ENCODE results near the gene PHACTR2.
"Not testable (repeated sequence)": the region's sequence is repeated elsewhere in the genome, so short reads cannot be mapped to it uniquely, and the experiment has no call there.

- TF ChIP-seq CTCF (IDR thresholded peaks at IDR 0.05; ENCODE audit: insufficient read depth, low read depth, low read length); EZH2 (IDR thresholded peaks at IDR 0.05; ENCODE audit: insufficient read depth, low read length): not testable (repeated sequence)
Measured at GRCh38 chr6:143855057-143855456, 177.3 kb downstream of the PHACTR2 start.

Data from astrocyte (in vitro differentiated cells and primary cell).